MM.1S (cell line): Measurements from ENCODE around the gene PSMD1.
"Not testable (repeated sequence)": the region's sequence is repeated elsewhere in the genome, so short reads cannot be mapped to it uniquely, and the experiment has no call there.

ENCODE experiments used
- DNase-seq: peaks from one replicate; pipeline ENCODE4 v3.0.0-alpha.2; 2015
- H2AFZ ChIP-seq: fragments of 300-600 bp; sonication (generic); 2 replicates; pipeline ENCODE4 v1.6.0; 2016; ENCODE audit warnings: antibody characterized with exemption, low read length
- H3F3A ChIP-seq: fragments of 300-600 bp; sonication (generic); 2 replicates; pipeline ENCODE4 v1.6.1; 2016; ENCODE audit warnings: mild to moderate bottlenecking, antibody characterized with exemption, low read length, moderate library complexity, mixed read lengths; ENCODE audit not compliant: insufficient read depth
- H3K27ac ChIP-seq: fragments of 300-600 bp; sonication (generic); 2 replicates; pipeline ENCODE4 v1.5.1; 2016; ENCODE audit warnings: mild to moderate bottlenecking, low read length
- H3K27me3 ChIP-seq: fragments of 300-600 bp; sonication (generic); replicated peaks from 2 replicates; pipeline ENCODE4 v1.6.0; 2016; ENCODE audit warnings: low read length; ENCODE audit not compliant: insufficient read depth
- H3K36me3 ChIP-seq: fragments of 300-600 bp; sonication (generic); replicated peaks from 2 replicates; pipeline ENCODE4 v1.6.1; 2016; ENCODE audit warnings: mild to moderate bottlenecking, low read length, mixed read lengths; ENCODE audit not compliant: insufficient read depth
- H3K4me1 ChIP-seq: fragments of 300-600 bp; sonication (generic); 2 replicates; pipeline ENCODE4 v1.6.1; 2016; ENCODE audit warnings: low read length, mixed read lengths
- H3K4me2 ChIP-seq: fragments of 300-600 bp; sonication (generic); 2 replicates; pipeline ENCODE4 v1.6.0; 2016; ENCODE audit warnings: low read depth, low read length
- H3K4me3 ChIP-seq: fragments of 300-600 bp; sonication (generic); 2 replicates; pipeline ENCODE4 v1.5.1; 2016; ENCODE audit warnings: low read length, mixed read lengths
- H3K79me2 ChIP-seq: fragments of 300-600 bp; sonication (generic); 2 replicates; pipeline ENCODE4 v1.6.1; 2016; ENCODE audit warnings: mixed run types, low read length, mixed read lengths
- H3K9ac ChIP-seq: fragments of 300-600 bp; sonication (generic); 2 replicates; pipeline ENCODE4 v1.6.1; 2016; ENCODE audit warnings: low read length, mixed read lengths
- H3K9me2 ChIP-seq: fragments of 300-600 bp; sonication (generic); replicated peaks from 2 replicates; pipeline ENCODE4 v1.6.1; 2016; ENCODE audit warnings: mild to moderate bottlenecking, low read length, mixed read lengths; ENCODE audit not compliant: insufficient read depth
- H3K9me3 ChIP-seq: fragments of 300-600 bp; sonication (generic); replicated peaks from 2 replicates; pipeline ENCODE4 v1.6.1; 2016; ENCODE audit warnings: mild to moderate bottlenecking, low read length, mixed read lengths; ENCODE audit not compliant: insufficient read depth
- H4K20me1 ChIP-seq: fragments of 300-600 bp; sonication (generic); 2 replicates; pipeline ENCODE4 v1.6.1; 2016; ENCODE audit warnings: mild to moderate bottlenecking, low read length, moderate library complexity, mixed read lengths; ENCODE audit not compliant: insufficient read depth
- EZH2 ChIP-seq: fragments of 300-600 bp; sonication (generic); optimal IDR thresholded peaks from 2 replicates; pipeline ENCODE3; 2017; ENCODE audit warnings: low read depth, mild to moderate bottlenecking, antibody characterized with exemption, low read length, mixed read lengths
- EZH2phosphoT487 ChIP-seq: fragments of 300-600 bp; sonication (generic); IDR thresholded peaks from 2 replicates; pipeline ENCODE4 v1.6.1; 2018; ENCODE audit warnings: antibody characterized with exemption, low read length
- TF ChIP-seq, protein P1 (sequence below): fragments of 300-600 bp; sonication (generic); IDR thresholded peaks from 2 replicates; pipeline ENCODE4 v1.5.1; 2016; ENCODE audit warnings: antibody characterized with exemption, low read length, mixed read lengths

Gene PSMD1

DNA sequence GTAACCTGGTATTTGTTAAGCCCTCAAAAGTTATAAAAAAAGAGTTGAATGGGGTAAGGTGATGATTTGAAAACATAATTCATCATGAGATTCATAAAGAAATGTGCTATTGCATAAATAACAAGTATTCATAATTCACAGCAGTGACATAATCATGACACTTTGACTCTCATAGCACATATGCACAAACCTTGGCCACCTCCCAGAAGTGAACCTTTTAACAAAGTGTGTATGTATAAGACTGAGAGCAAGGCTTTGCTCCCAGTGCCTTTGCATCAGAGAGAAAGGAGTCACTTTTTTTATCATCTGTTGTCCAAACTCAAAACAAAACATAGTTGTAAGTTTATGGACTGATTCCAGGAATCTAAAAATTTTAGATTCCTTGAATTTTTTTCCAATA lies 83.1 kb downstream of the PSMD1 start:
- DNase-seq: no peak
- Histone ChIP-seq H3K4me2 (no peak overlapping the region), H3K9me3 (no peaks in the 10 kb centered on the region), H4K20me1 (no peaks in the 10 kb centered on the region), H3K79me2 (peaks cover 21% of the 10 kb centered on the region), H3F3A (no peaks in the 10 kb centered on the region), H3K4me1 (no peaks in the 10 kb centered on the region), H3K9me2 (no peaks in the 10 kb centered on the region), H3K36me3 (peaks cover 3% of the 10 kb centered on the region; the same call in 1 of the 2 replicates), H3K27me3 (no peaks in the 10 kb centered on the region), H3K27ac (no peak overlapping the region), H2AFZ (no peak overlapping the region), H3K4me3 (no peak overlapping the region), H3K9ac (no peak overlapping the region)
- TF ChIP-seq, protein P1, sequence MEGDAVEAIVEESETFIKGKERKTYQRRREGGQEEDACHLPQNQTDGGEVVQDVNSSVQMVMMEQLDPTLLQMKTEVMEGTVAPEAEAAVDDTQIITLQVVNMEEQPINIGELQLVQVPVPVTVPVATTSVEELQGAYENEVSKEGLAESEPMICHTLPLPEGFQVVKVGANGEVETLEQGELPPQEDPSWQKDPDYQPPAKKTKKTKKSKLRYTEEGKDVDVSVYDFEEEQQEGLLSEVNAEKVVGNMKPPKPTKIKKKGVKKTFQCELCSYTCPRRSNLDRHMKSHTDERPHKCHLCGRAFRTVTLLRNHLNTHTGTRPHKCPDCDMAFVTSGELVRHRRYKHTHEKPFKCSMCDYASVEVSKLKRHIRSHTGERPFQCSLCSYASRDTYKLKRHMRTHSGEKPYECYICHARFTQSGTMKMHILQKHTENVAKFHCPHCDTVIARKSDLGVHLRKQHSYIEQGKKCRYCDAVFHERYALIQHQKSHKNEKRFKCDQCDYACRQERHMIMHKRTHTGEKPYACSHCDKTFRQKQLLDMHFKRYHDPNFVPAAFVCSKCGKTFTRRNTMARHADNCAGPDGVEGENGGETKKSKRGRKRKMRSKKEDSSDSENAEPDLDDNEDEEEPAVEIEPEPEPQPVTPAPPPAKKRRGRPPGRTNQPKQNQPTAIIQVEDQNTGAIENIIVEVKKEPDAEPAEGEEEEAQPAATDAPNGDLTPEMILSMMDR: no peak
- no peak for TF ChIP-seq EZH2phosphoT487
- TF ChIP-seq EZH2: no peak

DNA sequence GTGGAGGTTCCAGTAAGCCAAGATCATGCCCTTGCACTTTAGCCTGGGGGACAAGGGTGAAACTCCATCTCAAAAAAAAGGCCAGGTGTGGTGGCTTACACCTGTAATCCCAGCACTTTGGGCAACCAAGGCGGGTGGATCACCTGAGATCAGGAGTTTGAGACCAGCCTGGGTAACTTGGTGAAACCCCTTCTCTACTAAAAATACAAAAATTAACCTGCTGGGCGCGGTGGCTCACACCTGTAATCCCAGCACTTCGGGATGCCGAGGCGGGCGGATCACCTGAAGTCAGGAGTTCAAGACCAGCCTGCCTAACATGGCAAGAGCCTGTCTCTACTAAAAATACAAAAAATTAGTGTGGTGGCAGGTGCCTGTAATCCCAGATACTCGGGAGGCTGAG lies 84.1 kb downstream of the PSMD1 start:
- H3K4me1 ChIP-seq, H3K27ac ChIP-seq, H4K20me1 ChIP-seq, DNase-seq, H3K9me2 ChIP-seq, H3K4me3 ChIP-seq, H2AFZ ChIP-seq, H3K4me2 ChIP-seq, H3K9me3 ChIP-seq, H3K27me3 ChIP-seq, H3K9ac ChIP-seq, H3K36me3 ChIP-seq, H3F3A ChIP-seq: not testable (repeated sequence)
- peaks cover 14% of the 10 kb centered on the region for H3K79me2 ChIP-seq

DNA sequence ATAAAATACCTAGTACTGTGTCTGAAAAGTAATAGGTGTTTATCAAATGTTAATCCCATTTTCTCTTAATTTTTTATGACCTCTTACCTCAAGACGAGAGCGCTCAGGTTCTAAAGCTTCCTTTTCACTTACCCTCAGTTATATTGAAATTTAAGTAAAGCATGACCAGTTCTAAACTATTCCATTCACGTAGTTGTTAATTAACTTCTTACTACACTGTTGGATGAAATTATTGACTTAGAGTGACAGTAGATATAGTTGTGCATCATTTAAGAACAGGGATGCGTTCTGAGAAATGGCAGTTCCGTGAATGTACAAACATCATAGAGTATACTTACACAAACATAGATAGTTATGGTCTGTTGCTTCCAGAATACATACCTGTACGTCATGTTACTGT lies 88.2 kb downstream of the PSMD1 start:
- Histone ChIP-seq H3K27me3 (no peaks in the 10 kb centered on the region), H2AFZ (no peak overlapping the region), H3K36me3 (peaks cover 5% of the 10 kb centered on the region), H3F3A (no peaks in the 10 kb centered on the region), H4K20me1 (no peaks in the 10 kb centered on the region), H3K4me2 (no peak overlapping the region), H3K79me2 (no peaks in the 10 kb centered on the region), H3K9me3 (no peaks in the 10 kb centered on the region), H3K4me1 (no peaks in the 10 kb centered on the region), H3K9me2 (no peaks in the 10 kb centered on the region), H3K4me3 (no peak overlapping the region), H3K9ac (no peak overlapping the region), H3K27ac (no peak overlapping the region)
- no peak for DNase-seq
- TF ChIP-seq EZH2phosphoT487 (no peak), EZH2 (no peak)
- TF ChIP-seq, protein P1: no peak

DNA sequence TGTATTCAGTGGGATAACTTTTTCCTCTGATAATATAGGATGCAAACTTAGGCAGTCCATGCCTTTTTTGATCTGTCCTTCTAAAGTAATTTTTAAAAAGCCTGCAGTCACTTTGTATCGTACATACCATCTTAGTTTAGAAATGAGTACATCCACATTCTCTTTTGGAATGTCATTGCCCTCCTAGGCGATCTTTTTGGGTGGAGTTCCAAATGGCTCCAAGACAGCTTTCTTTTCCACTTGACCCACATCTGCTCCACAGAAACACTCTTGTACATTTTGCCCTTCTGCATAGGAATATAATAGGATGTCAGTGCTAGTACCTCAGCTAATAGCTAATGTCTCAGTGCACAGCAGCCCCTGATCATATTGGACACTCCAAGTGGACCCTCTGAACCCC lies 90.0 kb downstream of the PSMD1 start:
- Histone ChIP-seq H3K4me3 (no peak overlapping the region), H3K4me1 (no peaks in the 10 kb centered on the region), H3K27me3 (no peaks in the 10 kb centered on the region), H3F3A (no peaks in the 10 kb centered on the region), H3K9me2 (no peaks in the 10 kb centered on the region), H3K79me2 (no peaks in the 10 kb centered on the region), H4K20me1 (no peaks in the 10 kb centered on the region), H3K9ac (no peak overlapping the region), H3K4me2 (no peak overlapping the region), H3K36me3 (peaks cover 5% of the 10 kb centered on the region), H3K27ac (no peak overlapping the region), H3K9me3 (no peaks in the 10 kb centered on the region), H2AFZ (no peak overlapping the region)
- DNase-seq: no peak
- TF ChIP-seq, protein P1: no peak
- no peak for TF ChIP-seq EZH2
- no peak for TF ChIP-seq EZH2phosphoT487
